ENCODE data around the gene TMEM87B.

DNA sequence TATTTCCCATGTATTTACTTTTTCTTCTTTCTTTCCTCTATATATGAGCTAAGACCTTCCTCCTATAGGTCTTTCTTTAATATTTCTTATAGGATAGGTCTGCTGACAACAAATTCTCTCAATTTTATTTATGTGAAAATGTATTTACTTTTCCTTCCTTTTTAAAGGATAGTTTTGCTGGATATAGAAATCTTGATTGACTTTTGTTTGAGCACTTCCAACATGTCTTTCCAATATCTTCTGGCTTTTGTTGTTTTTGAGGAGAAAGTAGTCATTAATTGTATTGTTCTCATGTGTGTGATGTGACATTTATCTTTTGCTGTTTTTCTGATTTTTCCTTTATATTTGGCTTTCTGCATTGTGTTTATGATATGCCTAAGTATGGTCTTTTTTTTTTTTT, 54.2 kb downstream of the TMEM87B start:
- TF ChIP-seq BHLHE40 (IDR thresholded peaks at IDR 0.05; ENCODE audit: low read depth, low read length): no peak
- TF ChIP-seq POLR2A (IDR thresholded peaks at IDR 0.05; ENCODE audit: low read depth, low read length): no peak

Measured in IMR-90 (cell line).